PC-3 (cell line): ENCODE data around the gene TSC22D4. TPM values are rescaled to one million over a fixed set of nuclear protein-coding genes. Genes with fewer than 3 reads are reported as not detected.

Source experiments
- ATAC-seq: fragments of 200-7000 bp; cut with Tn5 transposase; 2 replicates; pipeline ENCODE4 v1.9.1; 2020; ENCODE audit warnings: mild to moderate bottlenecking, moderate library complexity
- BruUV-seq: library from RNA; stranded (reverse); fragments of 400-500 nt; replicated peaks from 2 replicates; lab custom pipeline; 2021; lab: Mats Ljungman, UMichigan
- CTCF ChIA-PET: fragments of 300-600 bp; sonication (Branson Sonifier 250); formaldehyde crosslinking; loops from one replicate; lab custom pipeline; 2022; ENCODE audit warnings: antibody characterized with exemption; lab: Charles Lee
- POLR2A ChIA-PET: fragments of 300-600 bp; sonication (Branson Sonifier 250); formaldehyde crosslinking; loops from one replicate; lab custom pipeline; 2022; ENCODE audit warnings: antibody characterized with exemption; ENCODE audit not compliant: unreplicated experiment; lab: Charles Lee
- DNase-seq: peaks from one replicate; pipeline ENCODE4 v3.0.0-alpha.2; 2015
- H2AFZ ChIP-seq: fragments of 300-600 bp; sonication (generic); 2 replicates; pipeline ENCODE4 v1.6.0; 2016; ENCODE audit warnings: antibody characterized with exemption, low read length
- H3F3A ChIP-seq: fragments of 300-600 bp; sonication (generic); one replicate; pipeline ENCODE4 v1.6.0; 2017; ENCODE audit warnings: antibody characterized with exemption, low read length, control low read depth, mild to moderate bottlenecking; ENCODE audit not compliant: unreplicated experiment
- H3K27ac ChIP-seq: fragments of 300-600 bp; sonication (generic); 2 replicates; pipeline ENCODE4 v1.5.1; 2016; ENCODE audit warnings: mild to moderate bottlenecking, low read length
- H3K27me3 ChIP-seq: fragments of 300-600 bp; sonication (generic); 2 replicates; pipeline ENCODE4 v1.6.1; 2016; ENCODE audit warnings: low read length, mixed read lengths
- H3K36me3 ChIP-seq: fragments of 300-600 bp; sonication (generic); 2 replicates; pipeline ENCODE4 v1.6.1; 2016; ENCODE audit warnings: low read depth, mixed run types, low read length, mixed read lengths
- H3K4me1 ChIP-seq: fragments of 300-600 bp; sonication (generic); 2 replicates; pipeline ENCODE4 v1.5.1; 2016; ENCODE audit warnings: low read length; ENCODE audit not compliant: insufficient read depth
- H3K4me2 ChIP-seq: fragments of 300-600 bp; sonication (generic); 2 replicates; pipeline ENCODE4 v1.6.0; 2016; ENCODE audit warnings: low read length
- H3K4me3 ChIP-seq: fragments of 300-600 bp; sonication (generic); 2 replicates; pipeline ENCODE4 v1.5.1; 2016; ENCODE audit warnings: mild to moderate bottlenecking, low read length, mixed read lengths
- H3K79me2 ChIP-seq: fragments of 300-600 bp; sonication (generic); 2 replicates; pipeline ENCODE4 v1.6.1; 2017; ENCODE audit warnings: low read length, mixed read lengths
- H3K9ac ChIP-seq: fragments of 300-600 bp; sonication (generic); 2 replicates; pipeline ENCODE4 v1.6.0; 2016; ENCODE audit warnings: mild to moderate bottlenecking, low read length
- H3K9me2 ChIP-seq: fragments of 300-600 bp; sonication (generic); replicated peaks from 2 replicates; pipeline ENCODE4 v1.6.1; 2016; ENCODE audit warnings: mixed run types, low read length, mixed read lengths
- H3K9me3 ChIP-seq: fragments of 300-600 bp; sonication (generic); 2 replicates; pipeline ENCODE4 v1.6.1; 2016; ENCODE audit warnings: low read length, mixed read lengths
- H4K20me1 ChIP-seq: fragments of 300-600 bp; sonication (generic); 2 replicates; pipeline ENCODE4 v1.6.1; 2016; ENCODE audit warnings: low read length, mixed read lengths
- CTCF ChIP-seq: fragments of 300-600 bp; sonication (generic); conservative IDR thresholded peaks from 2 replicates; pipeline ENCODE4 v1.5.1; 2017; ENCODE audit warnings: antibody characterized with exemption, low read depth, mild to moderate bottlenecking, low read length
- EZH2 ChIP-seq: fragments of 300-600 bp; sonication (generic); IDR thresholded peaks from one replicate; pipeline ENCODE4 v1.6.1; 2017; ENCODE audit warnings: antibody characterized with exemption, mild to moderate bottlenecking, low read length; ENCODE audit not compliant: unreplicated experiment
- EZH2phosphoT487 ChIP-seq: fragments of 300-600 bp; sonication (generic); IDR thresholded peaks from 2 replicates; pipeline ENCODE4 v1.6.1; 2018; ENCODE audit warnings: mild to moderate bottlenecking, antibody characterized with exemption, low read length, borderline replicate concordance
- intact Hi-C: fragments of 100-400 bp; cut with micrococcal nuclease; formaldehyde crosslinking; loops from 2 replicates; pipeline ENCODE4 v1.9.0; 2023
- total RNA-seq: library from RNA; depleted of rRNA; stranded (reverse); fragments of >200 nt; gene quantifications from 2 replicates; pipeline ENCODE4 v1.2.3, GENCODE V29; 2014

The TSC22D4 gene
- total RNA-seq, 1 experiment from 2014 or later: 57.1 TPM

- Histone ChIP-seq H3K36me3 (no peaks in the 10 kb centered on the region), H3K9ac (no peak overlapping the region), H3K4me2 (peak overlapping the region; percentile 56), H2AFZ (peak overlapping the region; percentile 64), H3F3A (no peaks in the 10 kb centered on the region), H3K27ac (no peak overlapping the region), H3K4me3 (peak overlapping the region; percentile 21; the same call in 1 of the 2 replicates), H3K4me1 (no peaks in the 10 kb centered on the region), H3K9me3 (no peaks in the 10 kb centered on the region), H3K27me3 (no peaks in the 10 kb centered on the region), H3K9me2 (no peaks in the 10 kb centered on the region), H3K79me2 (no peaks in the 10 kb centered on the region), H4K20me1 (no peaks in the 10 kb centered on the region)
- BruUV-seq: no TSS peak
- no peak for TF ChIP-seq EZH2phosphoT487
- ChIA-PET POLR2A (no interaction called here), CTCF (no interaction called here)
- ATAC-seq: no peak
- DNase-seq: no peak
- intact Hi-C loops: no loop called here
These were observed 13.9 kb upstream of the TSC22D4 start for GRCh38 chr7:100492738-100493475.

GRCh38 chr7:100491192-100491578, 12.2 kb upstream of the TSC22D4 start:
- no peaks in the 10 kb centered on the region for H3K9me2 ChIP-seq
- BruUV-seq: no TSS peak
- no peaks in the 10 kb centered on the region for H3K27me3 ChIP-seq
- no peaks in the 10 kb centered on the region for H3F3A ChIP-seq
- ATAC-seq (no peak), DNase-seq (no peak)
- no peak overlapping the region for H3K9ac ChIP-seq
- TF ChIP-seq EZH2 (no peak), EZH2phosphoT487 (no peak), CTCF (no peak)
- H3K4me2 ChIP-seq: no peak overlapping the region
- intact Hi-C loops: no loop called here
- H2AFZ ChIP-seq: no peak overlapping the region
- no peak overlapping the region for H3K27ac ChIP-seq
- POLR2A ChIA-PET: no interaction called here
- no peaks in the 10 kb centered on the region for H3K9me3 ChIP-seq
- H3K4me3 ChIP-seq: no peak overlapping the region
- H3K79me2 ChIP-seq: no peaks in the 10 kb centered on the region
- H3K36me3 ChIP-seq: no peaks in the 10 kb centered on the region
- no peaks in the 10 kb centered on the region for H3K4me1 ChIP-seq
- CTCF ChIA-PET: no interaction called here
- H4K20me1 ChIP-seq: no peaks in the 10 kb centered on the region

GRCh38 chr7:100490483-100491191, 11.6 kb upstream of the TSC22D4 start:
- Histone ChIP-seq H4K20me1 (no peaks in the 10 kb centered on the region), H3K9me2 (no peaks in the 10 kb centered on the region), H3K27me3 (no peaks in the 10 kb centered on the region), H3K27ac (no peak overlapping the region), H2AFZ (no peak overlapping the region), H3K4me2 (no peak overlapping the region), H3K36me3 (no peaks in the 10 kb centered on the region), H3K9me3 (no peaks in the 10 kb centered on the region), H3K4me3 (no peak overlapping the region), H3K4me1 (no peaks in the 10 kb centered on the region), H3K79me2 (no peaks in the 10 kb centered on the region), H3K9ac (no peak overlapping the region), H3F3A (no peaks in the 10 kb centered on the region)
- no peak for TF ChIP-seq EZH2
- TF ChIP-seq CTCF: no peak
- no peak for TF ChIP-seq EZH2phosphoT487
- ChIA-PET POLR2A (no interaction called here), CTCF (no interaction called here)
- intact Hi-C loops: no loop called here
- BruUV-seq: no TSS peak
- DNase-seq (no peak), ATAC-seq (no peak)
